ENCODE measurements around the gene AMY1C. TPM values are rescaled to one million over a fixed set of nuclear protein-coding genes. Genes with fewer than 3 reads are reported as not detected.

Gene AMY1C
- total RNA-seq, 4 donors from 2014 or later = 1.1 to 24.6 (median 4.0) TPM

DNA sequence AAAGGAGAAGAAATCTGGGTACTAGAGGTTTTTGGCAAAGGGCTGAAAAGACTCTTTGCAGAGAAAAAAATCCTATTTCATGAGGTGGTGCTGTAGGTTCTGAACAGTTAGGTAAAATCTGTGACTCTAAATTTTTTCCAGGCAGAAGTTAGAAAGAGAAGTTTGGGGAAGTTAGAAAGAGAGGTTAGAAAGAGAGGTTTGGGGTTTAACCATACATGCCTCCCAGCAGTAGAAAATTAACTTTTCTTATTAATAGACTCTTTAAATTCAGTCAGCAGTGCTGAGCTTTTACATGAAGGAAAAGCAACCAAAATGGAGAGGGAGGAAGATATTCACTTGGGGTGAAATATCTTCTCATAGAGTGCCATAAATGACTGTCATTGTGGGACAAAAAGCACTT lies 12.2 kb downstream of the AMY1C start:
- H3K4me3 ChIP-seq (replicated peaks in 1 of 3) = no peak overlapping the region
- no peaks in the 10 kb centered on the region for H3K4me1 ChIP-seq
- no peaks in the 10 kb centered on the region for H3K9me3 ChIP-seq
- no peak overlapping the region for H3K27ac ChIP-seq
- no peaks in the 10 kb centered on the region for H3K27me3 ChIP-seq
- intact Hi-C loops (cut with DNase I) = no loop called here
- no peak for DNase-seq
- no peaks in the 10 kb centered on the region for H3K36me3 ChIP-seq
- TF ChIP-seq, protein P1, sequence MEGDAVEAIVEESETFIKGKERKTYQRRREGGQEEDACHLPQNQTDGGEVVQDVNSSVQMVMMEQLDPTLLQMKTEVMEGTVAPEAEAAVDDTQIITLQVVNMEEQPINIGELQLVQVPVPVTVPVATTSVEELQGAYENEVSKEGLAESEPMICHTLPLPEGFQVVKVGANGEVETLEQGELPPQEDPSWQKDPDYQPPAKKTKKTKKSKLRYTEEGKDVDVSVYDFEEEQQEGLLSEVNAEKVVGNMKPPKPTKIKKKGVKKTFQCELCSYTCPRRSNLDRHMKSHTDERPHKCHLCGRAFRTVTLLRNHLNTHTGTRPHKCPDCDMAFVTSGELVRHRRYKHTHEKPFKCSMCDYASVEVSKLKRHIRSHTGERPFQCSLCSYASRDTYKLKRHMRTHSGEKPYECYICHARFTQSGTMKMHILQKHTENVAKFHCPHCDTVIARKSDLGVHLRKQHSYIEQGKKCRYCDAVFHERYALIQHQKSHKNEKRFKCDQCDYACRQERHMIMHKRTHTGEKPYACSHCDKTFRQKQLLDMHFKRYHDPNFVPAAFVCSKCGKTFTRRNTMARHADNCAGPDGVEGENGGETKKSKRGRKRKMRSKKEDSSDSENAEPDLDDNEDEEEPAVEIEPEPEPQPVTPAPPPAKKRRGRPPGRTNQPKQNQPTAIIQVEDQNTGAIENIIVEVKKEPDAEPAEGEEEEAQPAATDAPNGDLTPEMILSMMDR (IDR thresholded peaks at IDR 0.05) = no peak
- TF ChIP-seq POLR2A (IDR thresholded peaks at IDR 0.05) = no peak

DNA sequence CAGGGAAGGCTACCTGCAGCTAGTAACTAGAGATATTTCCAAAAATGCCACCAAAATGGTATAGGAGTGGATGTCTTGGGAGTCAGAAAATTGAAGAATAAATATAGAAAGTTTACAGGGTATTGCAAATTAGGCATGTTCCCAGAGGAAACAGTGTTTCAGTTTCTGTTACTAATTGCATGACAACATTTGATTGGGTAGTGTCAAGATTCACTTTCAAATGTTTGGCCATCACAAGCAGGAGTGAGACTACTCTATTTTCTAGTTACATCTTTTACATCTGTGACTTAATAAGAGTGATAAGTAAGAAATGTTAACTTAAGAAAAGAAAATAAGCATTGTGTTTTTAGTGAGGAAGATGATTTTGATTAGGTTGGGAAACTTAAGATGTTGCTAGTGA lies 30.2 kb downstream of the AMY1C start:
- intact Hi-C loops (cut with DNase I) = no loop called here
- Histone ChIP-seq H3K27me3 (no peaks in the 10 kb centered on the region), H3K4me3 (replicated peaks in 1 of 3) (no peak overlapping the region), H3K36me3 (no peaks in the 10 kb centered on the region), H3K4me1 (no peaks in the 10 kb centered on the region), H3K9me3 (no peaks in the 10 kb centered on the region), H3K27ac (no peak overlapping the region)
- no peak for DNase-seq
- TF ChIP-seq, protein P1 (IDR thresholded peaks at IDR 0.05) = no peak
- TF ChIP-seq POLR2A (IDR thresholded peaks at IDR 0.05) = no peak

DNA sequence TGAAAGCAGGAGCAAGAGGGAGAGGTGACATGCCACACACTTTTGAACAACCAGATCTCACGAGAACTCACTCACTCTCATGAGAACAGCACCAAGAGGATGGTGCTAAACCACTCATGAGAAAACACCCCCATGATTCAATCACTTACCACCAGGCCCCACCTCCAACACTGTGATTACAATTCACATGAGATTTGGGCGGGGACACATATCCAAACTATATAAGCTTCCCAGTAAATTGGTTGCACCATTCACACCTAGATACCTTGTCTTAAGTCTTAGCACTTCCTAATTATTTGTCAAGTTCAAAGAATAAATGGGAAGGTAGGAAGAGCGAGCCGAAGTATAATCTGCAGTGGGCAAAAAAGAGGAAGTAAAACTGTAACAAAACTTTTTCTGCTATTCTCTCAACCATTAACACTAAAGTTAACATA lies 34.3 kb downstream of the AMY1C start:
- intact Hi-C loops (cut with DNase I) = no loop called here
- no peaks in the 10 kb centered on the region for H3K4me1 ChIP-seq
- H3K4me3 ChIP-seq (replicated peaks in 1 of 3) = no peak overlapping the region
- H3K9me3 ChIP-seq = no peaks in the 10 kb centered on the region
- H3K27ac ChIP-seq = no peak overlapping the region
- WGBS, 2 donors = 74% methylated on average over 4 of the region's 4 CpGs
- no peak for TF ChIP-seq POLR2A (IDR thresholded peaks at IDR 0.05)
- TF ChIP-seq, protein P1 (IDR thresholded peaks at IDR 0.05) = no peak
- no peak for DNase-seq
- no peaks in the 10 kb centered on the region for H3K36me3 ChIP-seq
- H3K27me3 ChIP-seq = no peaks in the 10 kb centered on the region

DNA sequence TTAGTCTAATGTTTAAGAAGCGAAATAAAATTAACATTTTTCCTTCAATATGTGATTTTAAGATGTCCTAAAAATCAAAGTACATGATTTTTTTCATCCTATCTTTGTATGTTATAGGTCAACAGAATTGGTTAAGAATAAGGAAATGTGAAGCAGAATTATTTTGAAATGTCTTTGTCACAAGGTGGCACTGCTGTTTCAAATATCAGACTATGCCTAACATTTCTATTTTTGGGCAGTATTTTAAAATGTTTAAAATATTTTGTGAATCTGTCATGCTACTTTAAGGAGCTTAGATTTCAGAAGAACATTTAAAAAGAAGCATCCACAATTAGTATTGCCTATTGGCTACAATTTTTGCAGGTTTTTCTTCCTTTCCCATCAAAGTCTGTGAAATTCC lies 38.7 kb downstream of the AMY1C start:
- intact Hi-C loops (cut with DNase I) = no loop called here
- no peak for DNase-seq
- H3K36me3 ChIP-seq = no peaks in the 10 kb centered on the region
- no peaks in the 10 kb centered on the region for H3K27me3 ChIP-seq
- H3K4me1 ChIP-seq = no peaks in the 10 kb centered on the region
- 22 to 31% methylated on average over 1 of the region's 1 CpG for WGBS, 2 donors
- TF ChIP-seq POLR2A (IDR thresholded peaks at IDR 0.05) = no peak
- TF ChIP-seq, protein P1 (IDR thresholded peaks at IDR 0.05) = no peak
- H3K4me3 ChIP-seq (replicated peaks in 1 of 3) = no peak overlapping the region
- no peaks in the 10 kb centered on the region for H3K9me3 ChIP-seq
- no peak overlapping the region for H3K27ac ChIP-seq

DNA sequence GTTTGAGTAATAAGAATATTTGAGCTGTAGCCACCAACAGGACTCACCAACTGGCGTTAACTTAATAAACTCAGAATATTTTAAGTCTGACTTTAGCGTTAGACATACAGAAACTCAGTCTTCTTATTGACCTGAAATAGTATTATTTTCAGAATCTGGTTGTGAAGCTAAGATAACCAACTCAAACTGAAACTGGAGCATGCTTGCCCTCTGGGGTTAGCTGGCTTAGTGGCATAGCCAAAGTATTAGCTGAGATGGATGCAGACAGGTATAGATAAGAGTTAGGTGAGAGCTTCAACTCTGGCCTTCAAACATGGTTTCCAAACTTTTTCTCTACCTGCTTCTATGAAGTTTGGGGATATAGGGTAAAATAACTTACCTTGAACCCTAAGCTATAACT lies 40.5 kb downstream of the AMY1C start:
- TF ChIP-seq, protein P1 (IDR thresholded peaks at IDR 0.05) = no peak
- no peak for TF ChIP-seq POLR2A (IDR thresholded peaks at IDR 0.05)
- Histone ChIP-seq H3K9me3 (no peaks in the 10 kb centered on the region), H3K36me3 (no peaks in the 10 kb centered on the region), H3K4me1 (no peaks in the 10 kb centered on the region), H3K27ac (no peak overlapping the region), H3K27me3 (no peaks in the 10 kb centered on the region), H3K4me3 (replicated peaks in 1 of 3) (no peak overlapping the region)
- intact Hi-C loops (cut with DNase I) = no loop called here
- 89 to 90% methylated on average over 2 of the region's 2 CpGs for WGBS, 2 donors
- no peak for DNase-seq

Other genes with a start within 250 kb of the AMY1C start
- gene RNPC3, start 224.2 kb upstream of the AMY1C start, total RNA-seq = 10 to 100 TPM; 64.9 to 92.7 (median 80.6) TPM
- gene AMY2B, start 178.3 kb upstream of the AMY1C start, total RNA-seq = 10 to 100 TPM; 51.7 to 71.2 (median 54.7) TPM
- gene AMY2A, start 132.5 kb upstream of the AMY1C start, total RNA-seq = not detected
- gene AMY1A, start 94.1 kb upstream of the AMY1C start, total RNA-seq = 1 to 10 TPM in 1 of 4 donors, not detected in 3; 3.5 TPM
- gene AMY1B, start 53.7 kb upstream of the AMY1C start, total RNA-seq = 1 to 10 TPM in 2 of 4 donors, not detected in 2; 3.5 to 3.9 TPM